Endothelial cell of umbilical vein (primary cell): ENCODE results near the gene TREH. TPM values are rescaled to one million over a fixed set of nuclear protein-coding genes. Genes with fewer than 3 reads are reported as not detected.

ENCODE experiments used
- BruUV-seq: library from RNA; stranded (reverse); fragments of 400-500 nt; replicated peaks from 2 replicates; lab custom pipeline; 2021; lab: Mats Ljungman, UMichigan
- CTCF ChIA-PET: fragments of 300-600, 350-600 bp; sonication (Branson Sonifier 250); formaldehyde crosslinking; loops from one replicate; lab custom pipeline; 2021; ENCODE audit warnings: antibody characterized with exemption, inconsistent platforms; lab: Charles Lee
- POLR2A ChIA-PET: fragments of 300-600, 350-600 bp; sonication (Branson Sonifier 250); formaldehyde crosslinking; loops from one replicate; lab custom pipeline; 2021; ENCODE audit warnings: antibody characterized with exemption, inconsistent platforms; lab: Charles Lee
- DNase-seq: peaks from one replicate; pipeline ENCODE4 v3.0.0-alpha.2; 2011; ENCODE audit warnings: low read depth, low spot score
- FAIRE-seq: peaks from 2 replicates; lab custom pipeline; 2011; peaks lifted over from hg19 to GRCh38; lab: Jason Lieb, UNC
- H2AFZ ChIP-seq: 2 replicates; pipeline ENCODE4 v1.6.0; 2012; ENCODE audit warnings: low read depth, low read length, control low read depth, inconsistent platforms
- H3K27ac ChIP-seq: 2 replicates; pipeline ENCODE4 v1.5.1; 2011; ENCODE audit warnings: low read depth, mild to moderate bottlenecking, control low read depth, low read length, moderate library complexity; ENCODE audit not compliant: insufficient read depth
- H3K27me3 ChIP-seq, 2 experiments: 2 replicates each; pipeline versions ENCODE4 v1.6.0 to v1.6.1; 2011; ENCODE audit warnings: low read length in 2 of 2, mixed read lengths in 1 of 2; ENCODE audit not compliant: control insufficient read depth in 2 of 2, insufficient read depth in 2 of 2
- H3K36me3 ChIP-seq, 2 experiments: 2 replicates in 1 of 2; 3 replicates in 1 of 2; pipeline ENCODE4 v1.5.1; 2011; ENCODE audit warnings: low read length in 2 of 2, mild to moderate bottlenecking in 1 of 2, moderate library complexity in 1 of 2; ENCODE audit not compliant: control insufficient read depth in 2 of 2, insufficient read depth in 2 of 2; ENCODE audit errors: extremely low read depth in 1 of 2
- H3K4me1 ChIP-seq: 3 replicates; pipeline ENCODE4 v1.5.1; 2011; ENCODE audit warnings: mild to moderate bottlenecking, low read length; ENCODE audit not compliant: control insufficient read depth, insufficient read depth; ENCODE audit errors: extremely low read depth
- H3K4me2 ChIP-seq: 2 replicates; pipeline ENCODE4 v1.6.1; 2011; ENCODE audit warnings: low read length, control low read depth, mixed read lengths; ENCODE audit not compliant: insufficient read depth
- H3K4me3 ChIP-seq, 3 experiments: fragments of 200-600 bp in 1 of 3; sonication (generic), shearing (Covaris generic) in 1 of 3; replicated peaks in 1 of 3; 2 replicates each; pipeline ENCODE4 v1.5.1; 2011 to 2016; ENCODE audit warnings: control low read depth in 3 of 3, low read length in 3 of 3, mild to moderate bottlenecking in 2 of 3, inconsistent platforms in 1 of 3, low read depth in 1 of 3, moderate library complexity in 1 of 3; ENCODE audit not compliant: insufficient read depth in 1 of 3
- H3K79me2 ChIP-seq: 2 replicates; pipeline ENCODE4 v1.6.0; 2012; ENCODE audit warnings: low read length, inconsistent platforms; ENCODE audit not compliant: control insufficient read depth, insufficient read depth
- H3K9ac ChIP-seq: replicated peaks from 2 replicates; pipeline ENCODE3; 2011; ENCODE audit warnings: low read length, control low read depth; ENCODE audit not compliant: insufficient read depth; ENCODE audit errors: extremely low read depth
- H3K9me1 ChIP-seq: replicated peaks from 3 replicates; pipeline ENCODE4 v1.6.0; 2011; ENCODE audit warnings: mild to moderate bottlenecking, low read length; ENCODE audit not compliant: control insufficient read depth, insufficient read depth; ENCODE audit errors: extremely low read depth
- H3K9me3 ChIP-seq: replicated peaks from 2 replicates; pipeline ENCODE4 v1.5.1; 2012; ENCODE audit warnings: low read length, inconsistent platforms; ENCODE audit not compliant: control insufficient read depth, insufficient read depth
- H4K20me1 ChIP-seq: replicated peaks from 2 replicates; pipeline ENCODE3; 2011; ENCODE audit warnings: mild to moderate bottlenecking, low read length; ENCODE audit not compliant: control insufficient read depth, insufficient read depth; ENCODE audit errors: extremely low read depth
- CTCF ChIP-seq, 2 donors: IDR thresholded peaks; 1 replicate in 1 of 2; 2 replicates in 1 of 2; pipeline ENCODE4 v1.5.1; 2011; ENCODE audit warnings: low read length in 2 of 2, mild to moderate bottlenecking in 2 of 2, moderate library complexity in 2 of 2, control low read depth in 1 of 2, inconsistent platforms in 1 of 2, low read depth in 1 of 2; ENCODE audit not compliant: insufficient read depth in 1 of 2; ENCODE audit errors: extremely low read depth in 1 of 2
- EZH2 ChIP-seq: IDR thresholded peaks from 2 replicates; pipeline ENCODE4 v1.6.1; 2012; ENCODE audit warnings: borderline replicate concordance, low read depth, mild to moderate bottlenecking, moderate library complexity, low read length, inconsistent platforms; ENCODE audit not compliant: severe bottlenecking
- FOS ChIP-seq: IDR thresholded peaks from 2 replicates; pipeline ENCODE4 v1.6.1; 2011; ENCODE audit warnings: mild to moderate bottlenecking, low read length, moderate library complexity, borderline replicate concordance; ENCODE audit not compliant: insufficient read depth
- GATA2 ChIP-seq: IDR thresholded peaks from 2 replicates; pipeline ENCODE4 v1.7.0; 2011; ENCODE audit warnings: low read depth, mild to moderate bottlenecking, moderate library complexity, mixed read lengths, low read length; ENCODE audit not compliant: insufficient read length, insufficient read depth
- JUN ChIP-seq: IDR thresholded peaks from 2 replicates; pipeline ENCODE4 v1.6.1; 2011; ENCODE audit warnings: borderline replicate concordance, low read depth; ENCODE audit not compliant: insufficient read length, insufficient read depth
- MAX ChIP-seq: IDR thresholded peaks from 2 replicates; pipeline ENCODE4 v1.6.1; 2011; ENCODE audit not compliant: insufficient read depth, insufficient read length
- MYC ChIP-seq: IDR thresholded peaks from one replicate; pipeline ENCODE4 v1.6.1; 2011; ENCODE audit warnings: mild to moderate bottlenecking, low read depth, low read length
- POLR2A ChIP-seq: IDR thresholded peaks from 2 replicates; pipeline ENCODE4 v1.6.1; 2012; ENCODE audit warnings: low read depth, mild to moderate bottlenecking, control low read depth, low read length
- POLR2AphosphoS5 ChIP-seq: IDR thresholded peaks from 2 replicates; pipeline ENCODE4 v1.6.1; 2012; ENCODE audit warnings: low read depth, mild to moderate bottlenecking, control low read depth, low read length, moderate library complexity; ENCODE audit not compliant: insufficient read depth
- dilution Hi-C: fragments of 300-500 bp; cut with MboI; formaldehyde crosslinking; loops from one replicate; pipeline ENCODE4 v1.15.0; 2019; ENCODE audit warnings: low sequenced_read_pairs; ENCODE audit not compliant: extremely low pct_ligation_motif_present
- intact Hi-C: fragments of 100-400 bp; cut with micrococcal nuclease; formaldehyde crosslinking; loops from one replicate; pipeline ENCODE4 v1.10.0; 2022
- polyA plus RNA-seq, 4 experiments: library from polyadenylated mRNA; depleted of rRNA in 3 of 4; stranded (reverse) in 3 of 4; unstranded in 1 of 4; fragments of >200 nt; gene quantifications; 2 replicates each; pipeline versions ENCODE4 v1.2.1 to v1.2.3, GENCODE V29; 2011 to 2012; ENCODE audit warnings: missing spikeins in 1 of 4
- total RNA-seq: library from RNA; stranded (reverse); gene quantifications from 2 replicates; pipeline ENCODE4 v1.2.3, GENCODE V29; 2021

Gene TREH
- total and polyA plus RNA-seq, 2 donors (not counting 3 experiments of a cell fraction or from before 2014, with no cell fraction given) = not detected

DNA sequence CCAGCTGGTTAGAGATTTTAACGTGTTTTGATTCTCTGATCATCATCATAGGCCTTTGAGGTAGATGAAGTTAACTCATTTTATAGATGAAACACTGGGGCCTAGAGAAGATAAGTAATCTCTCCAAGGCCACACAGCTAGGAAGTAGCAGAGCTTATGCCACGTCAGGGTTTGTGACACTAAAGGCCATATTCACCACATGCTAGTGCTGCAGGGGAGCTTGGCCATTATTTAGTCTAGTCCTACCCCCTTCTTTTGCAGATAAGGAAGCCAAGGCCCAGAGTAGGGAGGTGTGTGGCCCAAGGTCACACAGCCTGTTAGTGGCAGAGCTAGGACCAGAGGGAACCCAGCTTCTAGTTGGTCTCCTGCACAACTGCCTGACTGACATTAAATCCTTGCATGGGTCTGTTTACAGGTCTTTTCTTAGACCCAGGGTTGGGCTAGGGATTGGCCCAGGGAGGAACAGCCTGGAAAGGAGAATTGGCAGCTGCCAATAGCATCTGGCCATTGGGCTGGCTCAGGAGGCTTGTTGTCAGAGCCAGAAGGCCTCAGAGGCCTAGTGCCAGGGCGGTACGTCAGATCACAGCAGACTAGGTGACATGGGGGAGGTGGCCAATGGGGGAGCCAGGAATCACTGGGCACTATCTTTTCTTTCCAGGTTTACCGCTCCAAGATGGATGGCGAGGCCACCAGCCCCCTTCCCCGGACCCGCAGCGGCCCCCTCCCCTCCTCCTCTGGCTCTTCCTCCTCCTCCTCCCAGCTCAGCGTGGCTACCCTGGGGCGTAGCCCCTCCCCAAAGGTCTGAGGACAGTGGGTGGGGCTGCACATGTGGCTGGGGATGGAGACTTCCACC is 36.1 kb downstream of the TREH start:
- dilution Hi-C loops (no loop called here), intact Hi-C loops (no loop called here)
- ChIA-PET CTCF (interaction anchor here (0.9 to 1.2 kb wide), 2 partner anchors 12 to 34 kb away, joined by 3 read pairs; no protein-coding TSS in a partner anchor), POLR2A (no interaction called here)
- Histone ChIP-seq H3K36me3 (peaks cover 32 to 78% of the 10 kb centered on the region in 2 experiments), H3K4me3 (no peak overlapping the region), H3K9me1 (no peaks in the 10 kb centered on the region), H3K4me2 (no peak overlapping the region), H3K79me2 (peaks cover 14% of the 10 kb centered on the region), H4K20me1 (no peaks in the 10 kb centered on the region), H3K27ac (no peak overlapping the region), H3K9me3 (no peaks in the 10 kb centered on the region), H2AFZ (no peak overlapping the region), H3K27me3 (no peaks in the 10 kb centered on the region), H3K4me1 (no peaks in the 10 kb centered on the region), H3K9ac (no peak overlapping the region)
- no peak for FAIRE-seq
- DNase-seq = no peak
- no TSS peak for BruUV-seq
- TF ChIP-seq GATA2 = no peak
- no peak for TF ChIP-seq JUN
- TF ChIP-seq EZH2 = no peak
- no peak for TF ChIP-seq CTCF (IDR thresholded peaks at IDR 0.05; ENCODE audit: extremely low read depth in 1 of 2, insufficient read depth in 1 of 2, low read depth in 1 of 2, low read length in 2 of 2)
- TF ChIP-seq MAX = no peak
- TF ChIP-seq POLR2AphosphoS5 = no peak
- TF ChIP-seq MYC = no peak
- TF ChIP-seq POLR2A = no peak
- TF ChIP-seq FOS = no peak
